Activated naive CD8-positive, alpha-beta T cell treated with anti-CD3 and anti-CD28 coated beads, Interleukin-2, amount 10 ng/mL, durations not matched to agents 7 days and 5 days (primary cell): ENCODE measurements around the gene ETV6. TPM values are rescaled to one million over a fixed set of nuclear protein-coding genes. Genes with fewer than 3 reads are reported as not detected.

Source experiments
- ATAC-seq: fragments of 150-1000 bp; cut with Tn5 transposase; one replicate; pipeline ENCODE4 v1.10.0; 2021; ENCODE audit warnings: low read depth, moderate library complexity
- POLR2A ChIA-PET: fragments of 350-600 bp; sonication (Branson Sonifier 250); formaldehyde crosslinking; loops from one replicate; lab custom pipeline; 2021; ENCODE audit warnings: antibody characterized with exemption; lab: Charles Lee
- DNase-seq: peaks from one replicate; pipeline ENCODE4 v3.0.0; 2021
- H3K27ac Mint-ChIP-seq: one replicate; pipeline ENCODE4 v1.8.0; 2022; ENCODE audit warnings: mild to moderate bottlenecking, mixed read lengths
- H3K27me3 Mint-ChIP-seq: one replicate; pipeline ENCODE4 v1.8.0; 2022; ENCODE audit warnings: mild to moderate bottlenecking, moderate library complexity, mixed read lengths
- H3K36me3 Mint-ChIP-seq: one replicate; pipeline ENCODE4 v1.8.0; 2021; ENCODE audit warnings: mild to moderate bottlenecking, mixed read lengths
- H3K4me1 Mint-ChIP-seq: one replicate; pipeline ENCODE4 v1.8.0; 2021; ENCODE audit warnings: mixed read lengths
- H3K4me3 Mint-ChIP-seq: one replicate; pipeline ENCODE4 v1.8.0; 2022; ENCODE audit warnings: mild to moderate bottlenecking, moderate library complexity, mixed read lengths
- H3K9me3 Mint-ChIP-seq: one replicate; pipeline ENCODE4 v1.8.0; 2021; ENCODE audit warnings: mixed read lengths
- total RNA-seq, 2 experiments: library from RNA; stranded (reverse); gene quantifications; one replicate each; pipeline ENCODE4 v1.2.3, GENCODE V29; 2021

The ETV6 gene
- total RNA-seq, 2 experiments from 2014 or later, result 22.5 to 26.0 TPM

GRCh38 chr12:11875414-11875935, 226.0 kb downstream of the ETV6 start:
- H3K36me3 Mint-ChIP-seq, result peaks cover 32% of the 10 kb centered on the region
- H3K27ac Mint-ChIP-seq, result no peak overlapping the region
- no peak overlapping the region for H3K4me3 Mint-ChIP-seq
- peaks cover 19% of the 10 kb centered on the region for H3K4me1 Mint-ChIP-seq
- DNase-seq (no peak), ATAC-seq (peak; percentile 54)
- POLR2A ChIA-PET, result no interaction called here
- no peaks in the 10 kb centered on the region for H3K9me3 Mint-ChIP-seq
- no peaks in the 10 kb centered on the region for H3K27me3 Mint-ChIP-seq

DNA sequence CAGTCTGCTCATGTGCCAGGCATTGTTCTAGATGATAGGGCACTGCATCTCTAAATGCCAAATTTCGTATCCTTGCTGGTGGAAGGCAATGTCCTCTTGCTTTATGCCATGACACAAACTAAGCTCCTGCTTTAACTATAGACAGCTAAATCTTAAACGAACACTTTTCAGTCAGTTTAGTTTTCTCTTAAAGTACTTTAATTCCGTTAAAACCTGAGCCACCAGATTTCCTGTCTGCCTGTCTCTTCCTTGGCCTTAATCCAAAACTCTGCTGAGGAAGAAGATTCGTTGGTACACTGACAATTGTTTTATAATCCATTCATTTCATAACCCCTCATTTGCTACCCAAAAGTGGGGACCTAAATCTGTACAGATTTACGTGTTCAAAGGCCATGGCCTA, 226.8 kb downstream of the ETV6 start:
- POLR2A ChIA-PET, result no interaction called here
- Mint-ChIP-seq H3K27ac (no peak overlapping the region), H3K4me1 (peaks cover 19% of the 10 kb centered on the region), H3K36me3 (peaks cover 32% of the 10 kb centered on the region), H3K27me3 (no peaks in the 10 kb centered on the region), H3K9me3 (no peaks in the 10 kb centered on the region), H3K4me3 (no peak overlapping the region)
- DNase-seq, result no peak
- no peak for ATAC-seq

DNA sequence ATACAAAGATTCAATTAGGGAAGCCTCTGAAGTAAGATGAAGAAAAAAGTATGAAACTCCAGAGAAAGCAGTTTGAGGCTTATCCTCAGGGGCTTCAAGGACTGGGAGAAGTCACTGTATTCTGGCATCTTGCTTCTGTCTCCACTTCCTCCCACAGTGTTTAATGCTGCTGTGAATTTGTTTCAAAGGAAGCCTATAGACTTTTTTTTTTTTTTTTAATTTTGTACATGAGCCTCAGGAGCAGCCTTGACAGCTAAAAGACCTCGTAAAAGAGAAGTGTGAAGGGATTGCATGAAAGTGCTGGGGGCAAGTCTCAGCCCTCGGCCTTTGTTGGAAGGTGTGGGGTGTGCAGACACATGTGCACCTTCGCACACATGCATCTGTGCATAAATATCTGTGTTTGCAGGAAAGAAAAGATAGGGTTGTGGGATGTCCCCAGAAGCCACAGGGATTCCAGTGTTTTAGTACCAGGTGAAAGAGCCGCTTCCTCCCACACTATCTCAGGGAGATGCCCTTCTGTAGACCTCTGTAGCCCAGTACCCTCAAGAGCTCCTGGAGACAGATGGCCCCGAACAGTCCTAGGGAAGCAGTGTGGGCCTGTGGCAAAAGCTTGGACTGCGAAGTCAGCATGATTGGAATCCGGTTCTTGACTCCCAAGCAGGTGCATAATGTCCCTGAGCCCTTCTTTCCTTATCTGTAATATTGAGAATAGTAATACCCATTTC, 227.8 kb downstream of the ETV6 start:
- Mint-ChIP-seq H3K27me3 (no peaks in the 10 kb centered on the region), H3K36me3 (peaks cover 28% of the 10 kb centered on the region), H3K4me3 (no peak overlapping the region), H3K9me3 (no peaks in the 10 kb centered on the region), H3K4me1 (peaks cover 19% of the 10 kb centered on the region), H3K27ac (no peak overlapping the region)
- POLR2A ChIA-PET, result interaction anchor here (0.7 kb wide), 1 partner anchor 14 kb away, joined by 4 read pairs; no protein-coding TSS in a partner anchor
- DNase-seq (no peak), ATAC-seq (no peak)

DNA sequence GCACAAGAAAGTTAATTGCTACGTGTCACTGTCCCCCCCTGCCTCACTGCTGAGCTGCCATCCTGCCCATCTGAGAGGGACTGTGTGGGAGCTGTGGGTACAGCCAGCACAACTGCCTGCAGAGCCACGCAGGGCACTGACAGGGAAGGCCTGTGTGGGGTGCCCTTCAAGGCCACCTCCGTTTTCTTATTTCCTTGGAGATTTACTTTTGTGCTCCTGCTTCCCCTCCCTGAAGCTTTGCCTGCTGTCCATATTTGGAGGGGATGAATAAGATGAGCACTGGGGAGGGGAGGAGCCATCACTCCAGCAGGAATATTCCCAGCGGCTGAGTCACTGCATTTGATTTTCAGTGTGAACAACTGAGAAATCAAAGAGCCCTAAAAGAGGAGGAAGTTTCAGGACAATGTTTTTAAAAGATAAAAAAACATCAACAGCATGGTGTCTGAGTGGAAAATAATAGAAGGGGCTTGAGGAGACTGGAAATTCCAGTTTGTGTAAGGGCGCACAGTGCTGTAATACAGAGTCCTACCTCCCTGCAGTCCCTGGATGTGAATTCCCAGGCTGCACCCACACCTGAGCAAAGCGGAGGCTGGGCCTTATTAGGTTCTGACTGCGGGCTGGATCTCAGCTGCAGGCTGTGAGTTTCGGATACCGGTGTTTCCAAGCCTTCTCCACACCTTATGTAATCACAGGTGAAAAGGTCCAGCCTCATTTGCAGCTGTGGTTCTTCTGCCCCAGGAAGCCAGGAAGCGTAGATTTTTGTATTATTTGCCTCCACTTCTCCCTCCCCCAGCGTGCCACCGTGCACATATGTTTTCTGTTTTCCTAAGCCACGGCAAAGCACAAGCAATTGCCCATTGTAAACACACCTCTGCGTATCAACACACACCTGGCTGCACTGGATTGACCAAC, 228.7 kb downstream of the ETV6 start:
- no peak overlapping the region for H3K4me3 Mint-ChIP-seq
- no peaks in the 10 kb centered on the region for H3K27me3 Mint-ChIP-seq
- H3K27ac Mint-ChIP-seq, result no peak overlapping the region
- no peaks in the 10 kb centered on the region for H3K9me3 Mint-ChIP-seq
- DNase-seq (no peak), ATAC-seq (no peak)
- POLR2A ChIA-PET, result no interaction called here
- peaks cover 30% of the 10 kb centered on the region for H3K36me3 Mint-ChIP-seq
- peaks cover 21% of the 10 kb centered on the region for H3K4me1 Mint-ChIP-seq

GRCh38 chr12:11879306-11879705, 229.8 kb downstream of the ETV6 start:
- POLR2A ChIA-PET, result no interaction called here

DNA sequence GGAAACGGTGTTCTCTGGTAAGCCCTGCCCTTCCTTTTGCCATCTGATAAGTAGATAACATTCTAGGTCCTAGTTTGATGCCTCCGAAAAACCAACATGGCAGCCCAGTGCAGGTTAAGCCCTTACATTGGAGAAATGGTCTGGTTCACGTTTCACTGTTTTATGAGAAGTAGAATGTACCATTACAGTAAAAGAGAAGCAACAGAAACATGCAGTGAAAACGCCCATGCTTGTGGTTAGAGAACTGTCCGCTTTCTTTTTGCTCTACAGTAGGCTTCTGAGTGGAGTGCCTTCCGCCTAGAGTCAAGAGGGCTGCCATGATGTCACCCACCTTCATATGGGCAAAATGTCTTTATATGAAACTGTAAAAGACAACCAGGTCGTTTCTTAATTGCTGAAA, 230.9 kb downstream of the ETV6 start:
- DNase-seq (no peak), ATAC-seq (no peak)
- H3K9me3 Mint-ChIP-seq, result no peaks in the 10 kb centered on the region
- no peaks in the 10 kb centered on the region for H3K27me3 Mint-ChIP-seq
- POLR2A ChIA-PET, result no interaction called here
- H3K4me1 Mint-ChIP-seq, result peaks cover 22% of the 10 kb centered on the region
- no peak overlapping the region for H3K4me3 Mint-ChIP-seq
- no peak overlapping the region for H3K27ac Mint-ChIP-seq
- peaks cover 45% of the 10 kb centered on the region for H3K36me3 Mint-ChIP-seq

More at GRCh38 chr12:11879306-11879705, 229.8 kb downstream of the ETV6 start:
- Mint-ChIP-seq H3K36me3 (peaks cover 37% of the 10 kb centered on the region), H3K4me3 (no peak overlapping the region), H3K9me3 (no peaks in the 10 kb centered on the region), H3K27me3 (no peaks in the 10 kb centered on the region), H3K4me1 (peaks cover 26% of the 10 kb centered on the region), H3K27ac (no peak overlapping the region)
- ATAC-seq, result no peak
- no peak for DNase-seq

GRCh38 chr12:11881835-11882234, 232.4 kb downstream of the ETV6 start:
- no peak overlapping the region for H3K4me3 Mint-ChIP-seq
- POLR2A ChIA-PET, result no interaction called here
- peaks cover 54% of the 10 kb centered on the region for H3K36me3 Mint-ChIP-seq
- H3K27me3 Mint-ChIP-seq, result no peaks in the 10 kb centered on the region
- DNase-seq (no peak), ATAC-seq (no peak)
- no peaks in the 10 kb centered on the region for H3K9me3 Mint-ChIP-seq
- H3K27ac Mint-ChIP-seq, result no peak overlapping the region
- H3K4me1 Mint-ChIP-seq, result peaks cover 9% of the 10 kb centered on the region

DNA sequence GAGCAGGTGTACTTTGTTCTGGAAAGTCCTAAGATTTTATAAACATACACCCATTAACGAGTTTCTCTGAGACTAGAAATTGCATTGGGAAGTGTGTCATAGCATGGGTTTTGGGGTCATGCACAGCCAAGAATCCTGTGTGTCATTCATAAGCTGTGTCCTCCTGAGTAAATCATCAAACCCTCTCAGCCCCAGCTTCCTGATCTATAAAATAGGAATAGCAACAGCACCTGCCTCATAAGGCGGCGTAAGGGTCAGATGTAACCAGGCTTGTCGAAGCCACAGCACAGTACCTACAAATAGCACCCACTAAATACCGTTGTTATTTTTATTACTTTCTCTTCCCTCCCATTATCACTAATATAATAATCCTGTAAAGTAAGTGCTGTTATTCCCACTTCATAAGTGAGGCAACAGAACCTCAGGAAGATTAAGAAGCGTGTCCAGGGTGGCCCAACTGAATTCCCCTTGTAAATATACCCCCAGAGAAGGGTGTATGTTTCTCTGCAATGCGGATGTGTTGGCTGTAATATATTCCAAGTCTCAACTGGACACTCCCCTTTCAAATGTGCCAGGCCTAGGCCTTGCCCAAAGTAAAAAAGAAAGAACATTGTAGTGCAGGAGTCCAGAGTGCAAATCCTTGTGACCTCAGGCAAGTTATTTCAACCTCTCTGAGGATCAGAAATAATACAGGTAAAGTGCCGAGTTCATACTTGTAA, 233.0 kb downstream of the ETV6 start:
- POLR2A ChIA-PET, result no interaction called here

DNA sequence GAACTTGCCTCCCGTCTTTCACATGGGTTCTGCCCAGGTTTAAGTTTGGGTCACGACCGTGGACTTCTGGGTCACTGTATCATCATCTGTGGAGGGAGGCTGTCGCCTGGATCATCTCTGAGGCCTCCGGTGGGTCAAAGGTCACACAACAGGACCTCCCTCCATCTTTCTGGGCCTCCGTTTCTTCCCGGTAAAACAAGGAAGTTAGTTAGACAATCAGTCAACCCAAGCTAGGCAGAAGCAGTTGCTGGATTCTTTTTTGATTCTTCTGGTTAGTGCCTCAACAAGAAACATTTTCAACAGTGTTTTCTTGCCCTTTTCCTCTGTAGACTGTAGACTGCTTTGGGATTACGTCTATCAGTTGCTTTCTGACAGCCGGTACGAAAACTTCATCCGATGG, 234.6 kb downstream of the ETV6 start:
- DNase-seq, result no peak
- no peak for ATAC-seq
- no peak overlapping the region for H3K27ac Mint-ChIP-seq

More for the DNA sequence above, 233.0 kb downstream of the ETV6 start:
- H3K4me1 Mint-ChIP-seq, result peaks cover 7% of the 10 kb centered on the region
- H3K27me3 Mint-ChIP-seq, result no peaks in the 10 kb centered on the region
- no peak overlapping the region for H3K27ac Mint-ChIP-seq
- H3K9me3 Mint-ChIP-seq, result no peaks in the 10 kb centered on the region
- H3K36me3 Mint-ChIP-seq, result peaks cover 59% of the 10 kb centered on the region
- ATAC-seq (no peak), DNase-seq (no peak)
- no peak overlapping the region for H3K4me3 Mint-ChIP-seq

DNA sequence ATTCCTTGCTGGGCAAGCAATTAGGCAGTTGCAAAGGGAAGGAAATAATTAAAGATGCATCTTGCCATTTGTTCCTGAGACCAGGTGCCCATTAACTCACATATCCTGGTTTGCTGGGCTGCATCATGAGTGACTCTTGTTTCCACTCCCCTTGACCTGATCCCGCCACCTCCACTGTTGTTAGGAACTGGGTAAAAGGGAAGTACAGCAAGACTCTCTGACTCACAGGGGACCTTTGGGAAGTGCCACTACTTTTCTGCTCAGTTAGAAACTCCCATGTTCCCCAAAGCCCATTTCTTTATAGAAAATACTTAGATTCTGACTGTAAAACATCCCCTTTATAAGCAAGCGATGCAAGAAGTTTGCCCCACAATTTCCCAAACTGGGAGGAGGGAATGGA, 235.2 kb downstream of the ETV6 start:
- ATAC-seq, result no peak
- H3K27me3 Mint-ChIP-seq, result no peaks in the 10 kb centered on the region
- POLR2A ChIA-PET, result no interaction called here
- peaks cover 14% of the 10 kb centered on the region for H3K4me1 Mint-ChIP-seq
- no peak overlapping the region for H3K4me3 Mint-ChIP-seq
- peaks cover 67% of the 10 kb centered on the region for H3K36me3 Mint-ChIP-seq
- H3K27ac Mint-ChIP-seq, result no peak overlapping the region
- no peaks in the 10 kb centered on the region for H3K9me3 Mint-ChIP-seq
- no peak for DNase-seq

More for the DNA sequence above, 234.6 kb downstream of the ETV6 start:
- POLR2A ChIA-PET, result no interaction called here
- H3K9me3 Mint-ChIP-seq, result no peaks in the 10 kb centered on the region
- no peaks in the 10 kb centered on the region for H3K27me3 Mint-ChIP-seq
- H3K4me3 Mint-ChIP-seq, result no peak overlapping the region
- H3K36me3 Mint-ChIP-seq, result peaks cover 65% of the 10 kb centered on the region
- H3K4me1 Mint-ChIP-seq, result peaks cover 9% of the 10 kb centered on the region

DNA sequence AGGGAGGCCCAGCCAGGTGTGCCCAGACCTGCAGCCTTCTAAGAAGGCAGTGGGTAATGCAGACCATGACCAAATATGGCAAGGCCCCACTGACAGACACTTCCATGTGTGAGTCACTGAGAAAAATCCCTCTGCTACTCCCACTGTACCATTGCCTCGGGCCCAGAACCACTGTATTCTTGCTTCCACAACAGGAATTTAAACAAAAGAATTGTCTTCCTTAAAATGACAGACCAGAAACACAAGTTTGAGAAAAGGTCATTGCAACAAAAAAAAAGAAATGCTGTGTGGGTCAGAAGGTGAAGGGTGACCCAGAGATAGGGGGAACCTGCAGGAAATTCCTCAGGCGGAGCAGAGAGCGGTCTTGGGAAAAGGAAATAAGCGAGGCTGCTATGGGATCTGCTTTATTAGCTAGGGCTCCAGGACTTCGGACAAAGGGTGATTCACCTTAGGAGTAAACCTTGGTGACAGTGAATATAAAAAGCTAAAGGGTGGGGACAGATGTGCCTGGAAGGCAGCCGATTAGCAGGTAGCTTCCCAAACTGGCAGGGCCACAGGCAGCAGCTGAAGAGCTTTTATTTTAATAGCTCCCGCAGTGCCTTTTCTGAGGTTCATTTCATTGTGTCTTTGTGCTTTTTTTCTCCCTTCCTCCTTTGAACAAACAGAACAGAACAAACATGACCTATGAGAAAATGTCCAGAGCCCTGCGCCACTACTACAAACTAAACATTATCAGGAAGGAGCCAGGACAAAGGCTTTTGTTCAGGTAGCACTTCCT, 236.0 kb downstream of the ETV6 start:
- Mint-ChIP-seq H3K27ac (no peak overlapping the region), H3K9me3 (no peaks in the 10 kb centered on the region), H3K36me3 (peaks cover 65% of the 10 kb centered on the region), H3K4me3 (no peak overlapping the region), H3K27me3 (no peaks in the 10 kb centered on the region), H3K4me1 (peaks cover 16% of the 10 kb centered on the region)
- POLR2A ChIA-PET, result interaction anchor here (0.6 kb wide), 1 partner anchor 209 kb away, joined by 3 read pairs; no protein-coding TSS in a partner anchor
- DNase-seq (no peak), ATAC-seq (no peak)

DNA sequence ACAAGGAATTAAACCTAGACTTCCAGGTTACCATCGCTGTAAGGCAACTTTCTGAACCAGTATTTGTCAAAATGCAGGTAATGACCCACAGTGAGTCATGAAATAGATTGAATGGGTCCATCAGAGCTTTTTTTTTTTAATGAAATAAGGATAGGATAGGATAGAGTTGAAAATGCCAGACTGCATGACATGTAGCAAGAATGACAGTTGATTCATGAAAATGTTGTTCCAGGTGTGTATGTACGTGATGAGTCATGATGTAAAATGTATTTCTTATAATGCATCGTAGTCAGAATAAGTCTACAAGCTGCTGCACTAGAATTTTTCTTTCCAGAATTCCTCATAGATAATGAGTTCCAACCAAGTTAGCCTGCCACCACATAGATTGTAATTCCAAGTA, 236.9 kb downstream of the ETV6 start:
- no peak for DNase-seq
- no peaks in the 10 kb centered on the region for H3K27me3 Mint-ChIP-seq
- POLR2A ChIA-PET, result interaction anchor here (0.6 kb wide), 1 partner anchor 210 kb away, joined by 3 read pairs; no protein-coding TSS in a partner anchor
- no peak overlapping the region for H3K27ac Mint-ChIP-seq
- ATAC-seq, result no peak
- peaks cover 16% of the 10 kb centered on the region for H3K4me1 Mint-ChIP-seq
- no peaks in the 10 kb centered on the region for H3K9me3 Mint-ChIP-seq
- no peak overlapping the region for H3K4me3 Mint-ChIP-seq
- H3K36me3 Mint-ChIP-seq, result peaks cover 65% of the 10 kb centered on the region
